Peyer's patch (tissue), 4 donors: ENCODE data around the gene SIRPB1. TPM values are rescaled to one million over a fixed set of nuclear protein-coding genes. Genes with fewer than 3 reads are reported as not detected.
"Not testable (repeated sequence)": the region's sequence is repeated elsewhere in the genome, so short reads cannot be mapped to it uniquely, and the experiment has no call there.

Experiments
- DNase-seq, 3 donors: peaks; one replicate each; pipeline ENCODE4 v3.0.0-alpha.2; 2017 to 2019
- H3K27ac ChIP-seq, 4 donors: fragments of 200-600 bp; sonication (generic); one replicate each; pipeline ENCODE4 v1.5.1; 2016 to 2019
- H3K27me3 ChIP-seq, 2 donors: fragments of 200-600 bp; sonication (generic); one replicate each; pipeline ENCODE4 v1.5.1; 2019
- H3K36me3 ChIP-seq, 3 donors: fragments of 200-600 bp; sonication (generic); one replicate each; pipeline ENCODE4 v1.5.1; 2016 to 2019
- H3K4me1 ChIP-seq, 4 donors: fragments of 200-600 bp; sonication (generic); one replicate each; pipeline ENCODE4 v1.5.1; 2016 to 2019
- H3K4me3 ChIP-seq, 4 donors: fragments of 200-600 bp; sonication (generic); 1 replicate in 3 of 4; 2 replicates in 1 of 4; pipeline ENCODE4 v1.5.1; 2016 to 2019; ENCODE audit warnings: mild to moderate bottlenecking in 1 of 4
- H3K9me3 ChIP-seq, 4 donors: fragments of 200-600 bp; sonication (generic); one replicate each; pipeline ENCODE4 v1.5.1; 2016 to 2019; ENCODE audit warnings: mild to moderate bottlenecking in 1 of 4
- POLR2A ChIP-seq, 2 donors: fragments of 450-650 bp; IDR thresholded peaks; one replicate each; pipeline ENCODE4 v1.5.1; 2017; ENCODE audit warnings: antibody characterized with exemption in 2 of 2, mild to moderate bottlenecking in 2 of 2, moderate library complexity in 2 of 2
- total RNA-seq, 4 donors: library from RNA; depleted of rRNA; stranded (reverse); fragments of >200 nt; gene quantifications; one replicate each; pipeline ENCODE4 v1.1.0, GENCODE V29; 2016
- TF ChIP-seq, protein P1 (sequence below), 6 experiments: fragments of 450-650 bp in 4 of 6; fragments of 200-600 bp in 2 of 6; sonication (generic) in 1 of 6; IDR thresholded peaks; one replicate each; pipeline ENCODE4 v1.5.1; 2017 to 2019; ENCODE audit warnings: antibody characterized with exemption in 6 of 6, mild to moderate bottlenecking in 3 of 6, moderate library complexity in 1 of 6

The SIRPB1 gene
- total RNA-seq, 4 donors from 2014 or later = 1.6 to 3.1 (median 2.3) TPM

DNA sequence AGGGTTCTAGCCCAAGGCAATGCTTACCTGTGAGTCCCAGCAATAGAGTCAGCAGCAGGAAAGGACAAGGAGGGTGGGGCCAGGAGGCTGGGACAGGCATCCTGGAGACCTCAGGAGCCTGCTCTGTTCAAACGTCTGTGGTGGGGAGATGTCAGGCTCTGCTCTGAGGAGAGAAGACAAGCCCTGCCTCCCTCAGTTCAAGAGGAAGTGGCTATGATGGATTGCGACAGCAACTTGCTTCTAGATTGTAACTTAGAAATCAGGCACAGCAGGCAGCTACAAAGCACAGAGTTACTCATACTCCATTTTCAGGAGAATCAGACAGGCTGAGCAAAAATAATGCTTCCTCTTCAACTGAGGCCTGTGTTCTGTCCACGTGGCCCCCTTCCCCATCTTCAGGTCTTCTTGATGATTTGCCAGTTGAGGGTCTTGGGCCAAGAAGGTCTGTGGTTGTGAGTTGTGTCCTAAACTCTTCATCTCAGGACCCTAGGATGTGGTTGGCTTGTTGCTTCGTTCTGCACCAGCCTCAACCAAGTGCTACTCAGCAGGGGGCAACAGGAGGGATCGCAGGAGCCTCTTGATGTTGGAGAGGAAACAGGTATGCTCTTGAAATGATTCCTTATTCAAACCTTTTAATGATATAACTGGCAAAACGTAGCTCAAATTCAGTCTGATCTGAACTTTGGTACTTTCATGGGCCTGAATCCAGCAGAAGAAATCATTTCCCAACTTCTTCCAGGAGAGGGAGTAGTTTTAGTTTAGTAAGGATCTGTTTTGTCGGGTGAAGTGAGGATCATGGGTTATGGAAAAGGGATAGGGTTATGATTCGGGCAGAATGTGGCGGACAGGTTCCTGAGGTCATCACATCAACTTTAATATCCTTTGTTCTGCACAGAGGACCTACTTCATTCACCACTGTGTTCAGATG is 31.0 kb downstream of the SIRPB1 start:
- TF ChIP-seq, protein P1, sequence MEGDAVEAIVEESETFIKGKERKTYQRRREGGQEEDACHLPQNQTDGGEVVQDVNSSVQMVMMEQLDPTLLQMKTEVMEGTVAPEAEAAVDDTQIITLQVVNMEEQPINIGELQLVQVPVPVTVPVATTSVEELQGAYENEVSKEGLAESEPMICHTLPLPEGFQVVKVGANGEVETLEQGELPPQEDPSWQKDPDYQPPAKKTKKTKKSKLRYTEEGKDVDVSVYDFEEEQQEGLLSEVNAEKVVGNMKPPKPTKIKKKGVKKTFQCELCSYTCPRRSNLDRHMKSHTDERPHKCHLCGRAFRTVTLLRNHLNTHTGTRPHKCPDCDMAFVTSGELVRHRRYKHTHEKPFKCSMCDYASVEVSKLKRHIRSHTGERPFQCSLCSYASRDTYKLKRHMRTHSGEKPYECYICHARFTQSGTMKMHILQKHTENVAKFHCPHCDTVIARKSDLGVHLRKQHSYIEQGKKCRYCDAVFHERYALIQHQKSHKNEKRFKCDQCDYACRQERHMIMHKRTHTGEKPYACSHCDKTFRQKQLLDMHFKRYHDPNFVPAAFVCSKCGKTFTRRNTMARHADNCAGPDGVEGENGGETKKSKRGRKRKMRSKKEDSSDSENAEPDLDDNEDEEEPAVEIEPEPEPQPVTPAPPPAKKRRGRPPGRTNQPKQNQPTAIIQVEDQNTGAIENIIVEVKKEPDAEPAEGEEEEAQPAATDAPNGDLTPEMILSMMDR (IDR thresholded peaks at IDR 0.05) = peak in 1 of 6 experiments; percentile 30
- no peak for TF ChIP-seq POLR2A (IDR thresholded peaks at IDR 0.05)
- no peaks in the 10 kb centered on the region for H3K36me3 ChIP-seq
- DNase-seq = peak in 1 of 3 donors; percentile 57

DNA sequence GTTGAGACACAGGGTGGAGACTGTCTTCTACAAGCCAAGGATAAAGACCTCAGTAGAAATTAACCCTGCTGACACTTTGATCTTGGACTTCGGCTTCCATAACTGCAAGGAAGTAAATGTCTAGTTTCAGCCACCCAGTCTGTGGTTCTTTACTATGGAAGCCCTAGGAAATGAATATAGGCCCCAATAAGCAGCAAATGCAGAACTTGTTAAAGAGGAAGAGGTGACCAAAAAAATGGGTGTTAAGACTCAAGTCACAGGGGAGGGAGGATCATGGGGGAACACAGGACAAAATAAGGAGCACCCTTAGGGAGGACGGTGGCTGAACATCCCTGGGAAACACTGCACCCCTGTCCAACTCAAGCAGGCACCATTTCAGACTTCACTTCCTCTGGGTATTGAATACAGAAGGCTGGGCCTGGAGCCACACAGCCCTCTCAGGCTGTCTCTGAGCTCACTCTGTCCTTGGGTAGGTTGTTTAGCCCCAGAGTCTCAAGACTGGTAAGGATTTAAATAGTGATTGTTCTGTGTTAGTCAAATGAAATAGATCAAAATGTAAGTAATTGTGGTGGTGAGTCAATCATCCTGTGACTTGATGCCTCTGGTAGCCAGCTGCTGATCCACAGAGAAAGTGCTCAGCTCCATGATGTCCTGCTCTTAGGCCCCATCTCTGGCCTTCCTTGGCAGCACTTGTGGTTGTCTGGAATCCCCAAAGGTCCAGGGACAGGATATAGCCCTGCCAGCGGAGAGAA is 31.9 kb downstream of the SIRPB1 start:
- Histone ChIP-seq H3K36me3 (no peaks in the 10 kb centered on the region), H3K9me3 (no peaks in the 10 kb centered on the region), H3K27ac (peak overlapping the region in 1 of 4 donors; percentile 30), H3K4me1 (no peaks in the 10 kb centered on the region), H3K4me3 (no peak overlapping the region), H3K27me3 (no peaks in the 10 kb centered on the region)
- no peak for DNase-seq
- no peak for TF ChIP-seq POLR2A (IDR thresholded peaks at IDR 0.05)
- TF ChIP-seq, protein P1 (IDR thresholded peaks at IDR 0.05) = no peak

More for the DNA sequence above, 31.0 kb downstream of the SIRPB1 start:
- H3K27me3 ChIP-seq = no peaks in the 10 kb centered on the region
- no peak overlapping the region for H3K4me3 ChIP-seq
- H3K4me1 ChIP-seq = no peaks in the 10 kb centered on the region
- H3K27ac ChIP-seq = peak overlapping the region in 1 of 4 donors; percentile 30
- H3K9me3 ChIP-seq = no peaks in the 10 kb centered on the region

DNA sequence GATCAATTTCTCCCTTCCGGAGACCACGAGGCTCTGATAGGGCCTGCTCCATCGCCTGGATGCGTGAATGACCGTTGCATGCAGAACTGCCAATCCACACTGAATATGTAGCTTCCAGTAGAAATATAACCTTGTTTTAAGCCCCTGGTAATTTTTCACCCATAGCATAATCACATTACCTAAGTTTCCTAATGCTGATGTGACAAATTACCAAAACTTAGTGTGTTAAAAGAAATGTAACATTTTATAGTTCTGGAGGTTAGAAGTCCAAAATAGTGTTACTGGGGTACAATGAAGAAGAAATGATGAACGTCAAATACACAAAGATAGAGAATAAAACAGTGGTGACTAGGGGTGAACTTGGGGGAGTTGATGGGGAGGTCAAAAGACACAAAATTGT is 40.3 kb downstream of the SIRPB1 start:
- no peaks in the 10 kb centered on the region for H3K9me3 ChIP-seq
- no peak for DNase-seq
- H3K4me3 ChIP-seq = no peak overlapping the region
- no peaks in the 10 kb centered on the region for H3K4me1 ChIP-seq
- TF ChIP-seq, protein P1 (IDR thresholded peaks at IDR 0.05) = no peak
- TF ChIP-seq POLR2A (IDR thresholded peaks at IDR 0.05) = no peak
- H3K27me3 ChIP-seq = no peaks in the 10 kb centered on the region
- no peaks in the 10 kb centered on the region for H3K36me3 ChIP-seq
- H3K27ac ChIP-seq = no peak overlapping the region

DNA sequence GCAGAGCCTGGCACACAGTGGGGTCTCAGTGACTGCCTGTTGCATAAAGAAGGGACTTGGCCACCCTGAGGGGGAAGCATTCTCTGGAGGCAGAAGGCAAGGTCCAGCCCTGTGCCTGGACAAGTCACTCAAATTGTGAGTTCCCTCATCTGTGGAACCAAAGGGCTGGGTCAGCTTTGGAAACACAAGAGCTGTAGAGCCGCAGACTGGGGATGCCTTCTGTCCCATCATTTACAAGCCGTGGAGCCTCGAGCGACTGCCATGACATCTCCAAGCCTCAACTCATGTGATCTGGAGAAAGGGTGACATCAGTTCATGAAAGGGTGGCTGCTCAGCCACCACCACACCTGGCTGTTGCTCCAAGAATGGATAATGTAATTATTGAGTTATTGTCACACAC is 41.9 kb downstream of the SIRPB1 start:
- TF ChIP-seq POLR2A (IDR thresholded peaks at IDR 0.05) = no peak
- TF ChIP-seq, protein P1 (IDR thresholded peaks at IDR 0.05) = no peak
- Histone ChIP-seq H3K4me1 (no peaks in the 10 kb centered on the region), H3K36me3 (no peaks in the 10 kb centered on the region), H3K4me3 (no peak overlapping the region), H3K27ac (no peak overlapping the region), H3K27me3 (no peaks in the 10 kb centered on the region), H3K9me3 (no peaks in the 10 kb centered on the region)
- DNase-seq = no peak

DNA sequence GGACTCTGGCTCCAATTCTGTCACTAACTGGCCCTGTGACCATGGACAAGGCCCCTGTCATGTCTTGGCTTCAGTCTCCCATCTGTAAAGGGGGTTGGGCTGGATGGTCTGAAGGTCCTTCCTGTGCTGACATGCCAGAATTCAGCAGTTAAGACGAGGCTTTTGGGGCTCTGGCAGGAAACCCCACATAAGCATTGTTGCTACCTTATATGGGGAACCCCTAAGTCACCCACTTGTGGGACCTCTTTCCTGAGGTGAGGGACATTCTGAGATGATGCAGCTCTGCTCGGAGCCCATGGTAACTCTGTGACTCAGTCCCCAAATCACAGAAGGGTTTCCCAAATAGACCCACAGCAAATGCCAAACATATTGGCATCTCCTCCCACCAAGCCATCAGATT is 42.5 kb downstream of the SIRPB1 start:
- not testable (repeated sequence) for H3K27ac ChIP-seq, H3K4me3 ChIP-seq, DNase-seq, H3K4me1 ChIP-seq, H3K27me3 ChIP-seq, H3K9me3 ChIP-seq, H3K36me3 ChIP-seq

DNA sequence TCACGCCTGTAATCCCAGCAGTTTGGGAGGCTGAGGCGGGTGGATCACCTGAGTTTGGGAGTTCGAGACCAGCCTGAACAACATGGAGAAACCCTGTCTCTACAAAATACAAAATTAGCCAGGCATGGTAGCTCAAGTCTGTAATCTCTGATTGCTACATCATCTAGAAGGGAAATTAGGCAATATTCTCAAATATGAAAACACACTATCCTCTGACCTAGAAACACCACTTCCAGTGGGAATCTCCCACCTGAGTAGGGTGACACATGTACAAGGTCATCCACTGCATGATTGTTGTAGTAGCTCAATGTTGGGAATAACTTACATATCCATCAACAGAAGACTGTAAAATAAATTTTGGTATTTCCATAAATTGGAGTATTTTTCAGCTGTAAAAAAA is 43.2 kb downstream of the SIRPB1 start:
- Histone ChIP-seq H3K27me3 (no peaks in the 10 kb centered on the region), H3K9me3 (no peaks in the 10 kb centered on the region), H3K4me3 (no peak overlapping the region), H3K36me3 (no peaks in the 10 kb centered on the region), H3K4me1 (no peaks in the 10 kb centered on the region), H3K27ac (no peak overlapping the region)
- no peak for DNase-seq
- TF ChIP-seq, protein P1 (IDR thresholded peaks at IDR 0.05) = no peak
- no peak for TF ChIP-seq POLR2A (IDR thresholded peaks at IDR 0.05)

DNA sequence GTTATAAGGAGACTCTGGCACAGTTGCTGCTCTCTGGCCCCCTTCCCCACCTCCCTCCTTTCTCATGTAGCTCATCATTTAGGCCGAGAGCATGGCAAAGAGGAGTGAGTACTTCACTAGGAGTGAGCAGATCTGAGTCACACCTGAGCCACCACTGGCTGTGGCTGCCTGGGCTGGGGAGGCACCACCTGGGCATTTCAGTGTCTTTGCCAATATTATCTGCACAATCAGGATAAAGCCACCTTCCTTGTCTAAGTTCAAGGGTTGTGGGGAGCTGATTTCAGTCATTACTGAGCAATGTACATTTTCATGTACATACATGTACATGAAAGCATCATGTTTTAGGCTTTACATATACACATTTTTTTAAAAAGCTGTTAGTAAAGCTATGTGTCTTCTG is 43.8 kb downstream of the SIRPB1 start:
- not testable (repeated sequence) for H3K4me1 ChIP-seq, DNase-seq, H3K9me3 ChIP-seq, H3K4me3 ChIP-seq, H3K27ac ChIP-seq, H3K27me3 ChIP-seq, H3K36me3 ChIP-seq

DNA sequence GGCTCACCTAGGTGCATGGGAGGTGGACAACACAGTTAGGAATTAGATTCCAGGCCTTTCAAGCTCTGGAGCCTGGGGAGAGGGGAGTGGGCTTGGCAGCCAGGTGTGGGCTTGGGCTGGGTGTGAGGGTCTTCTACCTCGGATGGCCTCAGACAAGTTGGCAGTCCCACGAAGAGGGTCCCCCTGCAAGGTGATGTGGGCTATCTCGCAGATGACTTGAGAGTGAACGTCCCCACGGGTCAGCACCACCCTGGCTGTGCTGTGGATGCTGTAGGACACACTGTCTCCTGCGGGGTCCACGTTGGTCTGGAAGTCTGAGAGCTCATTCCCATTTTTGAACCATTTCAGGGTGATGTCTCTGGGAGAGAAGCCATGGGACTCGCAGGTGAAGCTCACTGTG is 48.2 kb downstream of the SIRPB1 start:
- H3K4me3 ChIP-seq, H3K36me3 ChIP-seq, H3K27ac ChIP-seq, DNase-seq, H3K4me1 ChIP-seq, H3K9me3 ChIP-seq, H3K27me3 ChIP-seq: not testable (repeated sequence)
